GM23338 (cell line): ENCODE results near the gene RPH3AL. TPM values are rescaled to one million over a fixed set of nuclear protein-coding genes. Genes with fewer than 3 reads are reported as not detected.

Experiments used
- ATAC-seq: fragments of 200-7000 bp; cut with Tn5 transposase; 3 replicates; pipeline ENCODE4 v1.9.1; 2020
- DNase-seq: peaks from one replicate; pipeline ENCODE4 v3.0.0-alpha.2; 2015; ENCODE audit warnings: low spot score
- H2AFZ ChIP-seq: fragments of 200-600 bp; sonication (generic); 2 replicates; pipeline ENCODE4 v1.8.0; 2016; ENCODE audit warnings: antibody characterized with exemption, mild to moderate bottlenecking, moderate library complexity
- H3F3A ChIP-seq: fragments of 200-600 bp; sonication (generic); replicated peaks from 2 replicates; pipeline ENCODE4 v1.8.0; 2017; ENCODE audit warnings: antibody characterized with exemption, mixed run types, low read depth
- H3K27ac ChIP-seq: fragments of 200-600 bp; sonication (generic); 2 replicates; pipeline ENCODE4 v1.6.1; 2016; ENCODE audit warnings: low read depth
- H3K27me3 ChIP-seq: fragments of 200-600 bp; sonication (generic); 2 replicates; pipeline ENCODE4 v1.8.0; 2016; ENCODE audit warnings: mild to moderate bottlenecking, mixed run types, moderate library complexity; ENCODE audit not compliant: insufficient read depth
- H3K36me3 ChIP-seq: fragments of 200-600 bp; sonication (generic); 2 replicates; pipeline ENCODE4 v1.8.0; 2016; ENCODE audit warnings: mild to moderate bottlenecking; ENCODE audit not compliant: insufficient read depth
- H3K4me1 ChIP-seq: fragments of 200-600 bp; sonication (generic); 2 replicates; pipeline ENCODE4 v1.8.0; 2016; ENCODE audit warnings: mild to moderate bottlenecking, moderate library complexity; ENCODE audit not compliant: insufficient read depth
- H3K4me2 ChIP-seq: fragments of 200-600 bp; sonication (generic); 2 replicates; pipeline ENCODE4 v1.7.1; 2017; ENCODE audit warnings: mixed run types
- H3K4me3 ChIP-seq: fragments of 200-600 bp; sonication (generic); 2 replicates; pipeline ENCODE4 v1.6.1; 2016; ENCODE audit warnings: mixed run types
- H3K79me2 ChIP-seq: fragments of 200-600 bp; sonication (generic); replicated peaks from 2 replicates; pipeline ENCODE4 v1.8.0; 2017; ENCODE audit warnings: mild to moderate bottlenecking; ENCODE audit not compliant: insufficient read depth
- H3K9me2 ChIP-seq: fragments of 200-600 bp; sonication (generic); 2 replicates; pipeline ENCODE4 v1.8.0; 2017; ENCODE audit not compliant: insufficient read depth
- H4K20me1 ChIP-seq: fragments of 200-600 bp; sonication (generic); replicated peaks from 2 replicates; pipeline ENCODE4 v1.8.0; 2017; ENCODE audit warnings: mild to moderate bottlenecking; ENCODE audit not compliant: insufficient read depth
- H3K27ac Mint-ChIP-seq: 2 replicates; pipeline ENCODE4 v1.8.0; 2020; ENCODE audit warnings: inconsistent platforms, mild to moderate bottlenecking, moderate library complexity, mixed read lengths
- H3K27me3 Mint-ChIP-seq: 3 replicates; pipeline ENCODE4 v1.8.0; 2022; ENCODE audit warnings: low read depth, mild to moderate bottlenecking, moderate library complexity, mixed read lengths, inconsistent platforms; ENCODE audit not compliant: insufficient read depth, poor library complexity
- H3K36me3 Mint-ChIP-seq: 3 replicates; pipeline ENCODE4 v1.8.0; 2021; ENCODE audit warnings: low read depth, mild to moderate bottlenecking, inconsistent platforms, moderate library complexity, mixed read lengths
- H3K4me1 Mint-ChIP-seq: 3 replicates; pipeline ENCODE4 v1.8.0; 2020; ENCODE audit warnings: mild to moderate bottlenecking, inconsistent platforms, mixed read lengths
- H3K4me3 Mint-ChIP-seq: 3 replicates; pipeline ENCODE4 v1.8.0; 2021; ENCODE audit warnings: moderate library complexity, mild to moderate bottlenecking, inconsistent platforms, mixed read lengths
- H3K9me3 Mint-ChIP-seq: 3 replicates; pipeline ENCODE4 v1.8.0; 2020; ENCODE audit warnings: moderate library complexity, mild to moderate bottlenecking, inconsistent platforms, mixed read lengths
- POLR2AphosphoS5 ChIP-seq: IDR thresholded peaks from 2 replicates; pipeline ENCODE4 v1.6.1; 2016; ENCODE audit warnings: antibody characterized with exemption, low read depth
- ZNF462 ChIP-seq: fragments of 250-450 bp; sonication (Bioruptor Pico); IDR thresholded peaks from 2 replicates; pipeline ENCODE4 v1.5.0; 2020; ENCODE audit warnings: mild to moderate bottlenecking, moderate library complexity
- polyA plus RNA-seq: library from polyadenylated mRNA; unstranded; fragments of >200 nt; fragmentation: Nextera tagmentation; extraction: Ambion mirVana; gene quantifications from 2 replicates; pipeline ENCODE4 v1.2.1, GENCODE V29; 2016
- total RNA-seq: library from RNA; depleted of rRNA; stranded (reverse); fragments of >200 nt; shearing (Covaris generic); gene quantifications from 2 replicates; pipeline ENCODE4 v1.2.3, GENCODE V29; 2014
- TF ChIP-seq, protein P1 (sequence below): IDR thresholded peaks from one replicate; pipeline ENCODE4 v1.6.1; 2018; ENCODE audit warnings: antibody characterized with exemption; ENCODE audit not compliant: unreplicated experiment
- TF ChIP-seq, protein P2 (sequence below): IDR thresholded peaks from 2 replicates; pipeline ENCODE4 v1.6.1; 2016; ENCODE audit warnings: antibody characterized with exemption
- TF ChIP-seq, protein P3 (sequence below), 2 experiments: fragments of 200-600 bp in 1 of 2; sonication (generic) in 1 of 2; conservative IDR thresholded peaks; 2 replicates each; pipeline versions ENCODE4 v1.5.1 to v1.6.1; 2016 to 2017; ENCODE audit warnings: antibody characterized with exemption in 2 of 2, low read depth in 2 of 2, mild to moderate bottlenecking in 2 of 2, moderate library complexity in 1 of 2

Gene RPH3AL
- total and polyA plus RNA-seq, 2 experiments from 2014 or later = 2.7 to 6.3 TPM

DNA sequence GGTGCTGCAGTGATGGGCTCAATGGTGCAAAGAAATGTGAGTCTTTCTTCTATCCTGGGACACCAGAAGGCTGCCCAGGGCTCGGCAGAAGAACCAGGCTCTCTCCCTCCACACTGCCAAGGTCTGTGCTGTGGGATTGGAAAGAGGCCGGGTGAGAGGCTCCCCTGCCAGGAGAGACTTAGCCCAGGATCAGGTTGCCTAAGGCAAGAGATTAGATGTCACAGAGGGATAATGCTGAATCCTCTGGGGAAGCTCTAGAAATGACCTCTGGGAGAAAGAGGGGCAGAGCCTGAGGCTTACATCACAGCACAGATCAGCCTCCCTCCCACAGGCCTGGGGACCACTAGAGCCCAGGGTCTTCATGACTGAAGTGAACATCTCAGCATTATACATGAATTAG, 165.5 kb downstream of the RPH3AL start:
- Mint-ChIP-seq H3K27me3 (peaks cover 13% of the 10 kb centered on the region), H3K27ac (no peak overlapping the region), H3K36me3 (no peaks in the 10 kb centered on the region; the same call in 2 of the 3 replicates), H3K4me3 (no peak overlapping the region), H3K9me3 (peaks cover 2% of the 10 kb centered on the region; the same call in 2 of the 3 replicates), H3K4me1 (peaks cover 13% of the 10 kb centered on the region)
- ATAC-seq (no peak), DNase-seq (no peak)
- TF ChIP-seq, protein P1, sequence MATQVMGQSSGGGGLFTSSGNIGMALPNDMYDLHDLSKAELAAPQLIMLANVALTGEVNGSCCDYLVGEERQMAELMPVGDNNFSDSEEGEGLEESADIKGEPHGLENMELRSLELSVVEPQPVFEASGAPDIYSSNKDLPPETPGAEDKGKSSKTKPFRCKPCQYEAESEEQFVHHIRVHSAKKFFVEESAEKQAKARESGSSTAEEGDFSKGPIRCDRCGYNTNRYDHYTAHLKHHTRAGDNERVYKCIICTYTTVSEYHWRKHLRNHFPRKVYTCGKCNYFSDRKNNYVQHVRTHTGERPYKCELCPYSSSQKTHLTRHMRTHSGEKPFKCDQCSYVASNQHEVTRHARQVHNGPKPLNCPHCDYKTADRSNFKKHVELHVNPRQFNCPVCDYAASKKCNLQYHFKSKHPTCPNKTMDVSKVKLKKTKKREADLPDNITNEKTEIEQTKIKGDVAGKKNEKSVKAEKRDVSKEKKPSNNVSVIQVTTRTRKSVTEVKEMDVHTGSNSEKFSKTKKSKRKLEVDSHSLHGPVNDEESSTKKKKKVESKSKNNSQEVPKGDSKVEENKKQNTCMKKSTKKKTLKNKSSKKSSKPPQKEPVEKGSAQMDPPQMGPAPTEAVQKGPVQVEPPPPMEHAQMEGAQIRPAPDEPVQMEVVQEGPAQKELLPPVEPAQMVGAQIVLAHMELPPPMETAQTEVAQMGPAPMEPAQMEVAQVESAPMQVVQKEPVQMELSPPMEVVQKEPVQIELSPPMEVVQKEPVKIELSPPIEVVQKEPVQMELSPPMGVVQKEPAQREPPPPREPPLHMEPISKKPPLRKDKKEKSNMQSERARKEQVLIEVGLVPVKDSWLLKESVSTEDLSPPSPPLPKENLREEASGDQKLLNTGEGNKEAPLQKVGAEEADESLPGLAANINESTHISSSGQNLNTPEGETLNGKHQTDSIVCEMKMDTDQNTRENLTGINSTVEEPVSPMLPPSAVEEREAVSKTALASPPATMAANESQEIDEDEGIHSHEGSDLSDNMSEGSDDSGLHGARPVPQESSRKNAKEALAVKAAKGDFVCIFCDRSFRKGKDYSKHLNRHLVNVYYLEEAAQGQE = no peak
- Histone ChIP-seq H4K20me1 (no peaks in the 10 kb centered on the region), H3K27me3 (peaks cover 18% of the 10 kb centered on the region), H3K4me3 (no peak overlapping the region), H3K36me3 (no peaks in the 10 kb centered on the region), H3K4me2 (no peak overlapping the region), H3K4me1 (peaks cover under 1% of the 10 kb centered on the region; the same call in 1 of the 2 replicates), H3F3A (peaks cover 10% of the 10 kb centered on the region; the same call in 1 of the 2 replicates), H3K79me2 (no peaks in the 10 kb centered on the region), H3K9me2 (no peaks in the 10 kb centered on the region), H2AFZ (no peak overlapping the region), H3K27ac (no peak overlapping the region)

- TF ChIP-seq, protein P2, sequence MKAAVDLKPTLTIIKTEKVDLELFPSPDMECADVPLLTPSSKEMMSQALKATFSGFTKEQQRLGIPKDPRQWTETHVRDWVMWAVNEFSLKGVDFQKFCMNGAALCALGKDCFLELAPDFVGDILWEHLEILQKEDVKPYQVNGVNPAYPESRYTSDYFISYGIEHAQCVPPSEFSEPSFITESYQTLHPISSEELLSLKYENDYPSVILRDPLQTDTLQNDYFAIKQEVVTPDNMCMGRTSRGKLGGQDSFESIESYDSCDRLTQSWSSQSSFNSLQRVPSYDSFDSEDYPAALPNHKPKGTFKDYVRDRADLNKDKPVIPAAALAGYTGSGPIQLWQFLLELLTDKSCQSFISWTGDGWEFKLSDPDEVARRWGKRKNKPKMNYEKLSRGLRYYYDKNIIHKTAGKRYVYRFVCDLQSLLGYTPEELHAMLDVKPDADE = no peak
- TF ChIP-seq ZNF462 (CRISPR knock-in tag) (no peak), POLR2AphosphoS5 (no peak)
- TF ChIP-seq, protein P3, sequence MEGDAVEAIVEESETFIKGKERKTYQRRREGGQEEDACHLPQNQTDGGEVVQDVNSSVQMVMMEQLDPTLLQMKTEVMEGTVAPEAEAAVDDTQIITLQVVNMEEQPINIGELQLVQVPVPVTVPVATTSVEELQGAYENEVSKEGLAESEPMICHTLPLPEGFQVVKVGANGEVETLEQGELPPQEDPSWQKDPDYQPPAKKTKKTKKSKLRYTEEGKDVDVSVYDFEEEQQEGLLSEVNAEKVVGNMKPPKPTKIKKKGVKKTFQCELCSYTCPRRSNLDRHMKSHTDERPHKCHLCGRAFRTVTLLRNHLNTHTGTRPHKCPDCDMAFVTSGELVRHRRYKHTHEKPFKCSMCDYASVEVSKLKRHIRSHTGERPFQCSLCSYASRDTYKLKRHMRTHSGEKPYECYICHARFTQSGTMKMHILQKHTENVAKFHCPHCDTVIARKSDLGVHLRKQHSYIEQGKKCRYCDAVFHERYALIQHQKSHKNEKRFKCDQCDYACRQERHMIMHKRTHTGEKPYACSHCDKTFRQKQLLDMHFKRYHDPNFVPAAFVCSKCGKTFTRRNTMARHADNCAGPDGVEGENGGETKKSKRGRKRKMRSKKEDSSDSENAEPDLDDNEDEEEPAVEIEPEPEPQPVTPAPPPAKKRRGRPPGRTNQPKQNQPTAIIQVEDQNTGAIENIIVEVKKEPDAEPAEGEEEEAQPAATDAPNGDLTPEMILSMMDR (conservative IDR thresholded peaks at IDR 0.05; ENCODE audit: low read depth in 2 of 2) = no peak
- no peak overlapping the region for H3K27ac ChIP-seq
- H3K9me2 ChIP-seq = no peaks in the 10 kb centered on the region
- no peak overlapping the region for H2AFZ ChIP-seq
- H3K79me2 ChIP-seq = no peaks in the 10 kb centered on the region
- Mint-ChIP-seq H3K36me3 (no peaks in the 10 kb centered on the region; the same call in 2 of the 3 replicates), H3K4me1 (peaks cover 16% of the 10 kb centered on the region), H3K4me3 (no peak overlapping the region), H3K27me3 (peaks cover 17% of the 10 kb centered on the region), H3K27ac (no peak overlapping the region), H3K9me3 (peaks cover under 1% of the 10 kb centered on the region; the same call in 2 of the 3 replicates)
- ATAC-seq (no peak), DNase-seq (no peak)
- no peak overlapping the region for H3K4me3 ChIP-seq
- H3K36me3 ChIP-seq = no peaks in the 10 kb centered on the region
- no peaks in the 10 kb centered on the region for H4K20me1 ChIP-seq
- H3K4me1 ChIP-seq = peaks cover 3% of the 10 kb centered on the region
- peaks cover 10% of the 10 kb centered on the region; the same call in 1 of the 2 replicates for H3F3A ChIP-seq
- H3K4me2 ChIP-seq = no peak overlapping the region
- H3K27me3 ChIP-seq = peaks cover 28% of the 10 kb centered on the region
These were observed 167.0 kb downstream of the RPH3AL start for GRCh38 chr17:185445-186138.
